CD4-positive, alpha-beta T cell treated with Interleukin-17A for 4 hours (primary cell): ENCODE data around the gene TPH1.

Experiments
- DNase-seq: peaks from one replicate; pipeline ENCODE4 v3.0.0-alpha.2; 2020; ENCODE audit warnings: mixed read lengths

TPH1 gene

GRCh38 chr11:18046116-18046777, at the start of gene TPH1:
Gene TPH1, minus strand, starts transcription at chr11:18046269. Its CDS starts 5,507 bp downstream, at chr11:18040762.
- DNase-seq = no peak

- no peak for DNase-seq
These were observed 47.9 kb upstream of the TPH1 start for GRCh38 chr11:18093959-18094358.

GRCh38 chr11:18091731-18092130, 45.7 kb upstream of the TPH1 start:
- DNase-seq = no peak

- no peak for DNase-seq
These were observed 42.9 kb upstream of the TPH1 start for GRCh38 chr11:18088966-18089365.

GRCh38 chr11:18088366-18088765, 42.3 kb upstream of the TPH1 start:
- DNase-seq = no peak

- no peak for DNase-seq
These were observed 35.5 kb upstream of the TPH1 start for GRCh38 chr11:18081551-18081950.

GRCh38 chr11:18080451-18080850, 34.4 kb upstream of the TPH1 start:
- DNase-seq = no peak

- no peak for DNase-seq
These were observed 32.8 kb upstream of the TPH1 start for GRCh38 chr11:18078909-18079308.

GRCh38 chr11:18075444-18075843, 29.4 kb upstream of the TPH1 start:
- no peak for DNase-seq

GRCh38 chr11:18071098-18071705, 25.1 kb upstream of the TPH1 start:
- no peak for DNase-seq

- DNase-seq = no peak
These were observed 21.3 kb upstream of the TPH1 start for GRCh38 chr11:18067372-18067771.

GRCh38 chr11:18066626-18067025, 20.6 kb upstream of the TPH1 start:
- DNase-seq = no peak

- no peak for DNase-seq
These were observed 19.5 kb upstream of the TPH1 start for GRCh38 chr11:18065572-18065971.

- no peak for DNase-seq
These were observed 18.5 kb upstream of the TPH1 start for GRCh38 chr11:18064450-18065054.

GRCh38 chr11:18063862-18064434, 17.9 kb upstream of the TPH1 start:
- DNase-seq = no peak

- no peak for DNase-seq
These were observed 17.1 kb upstream of the TPH1 start for GRCh38 chr11:18063125-18063524.

GRCh38 chr11:18061351-18061750, 15.3 kb upstream of the TPH1 start:
- DNase-seq = no peak

GRCh38 chr11:18056561-18057181, 10.6 kb upstream of the TPH1 start:
- no peak for DNase-seq

- no peak for DNase-seq
These were observed 8.5 kb upstream of the TPH1 start for GRCh38 chr11:18054511-18055103.

GRCh38 chr11:18050848-18051247, 4.8 kb upstream of the TPH1 start:
- no peak for DNase-seq

GRCh38 chr11:18036456-18036855, 9.6 kb downstream of the TPH1 start:
- DNase-seq = no peak

GRCh38 chr11:18027475-18027874, 18.6 kb downstream of the TPH1 start:
- DNase-seq = no peak

GRCh38 chr11:18022419-18022818, 23.6 kb downstream of the TPH1 start:
- no peak for DNase-seq
